Measurements from ENCODE around the gene BLOC1S3.

- TF ChIP-seq MAX (IDR thresholded peaks at IDR 0.05; ENCODE audit: low read depth, low read length): no peak
- TF ChIP-seq POLR2A (IDR thresholded peaks at IDR 0.05; ENCODE audit: extremely low read depth, insufficient read length): no peak
Observed at GRCh38 chr19:45150180-45150579, 28.4 kb upstream of the BLOC1S3 start.

All from NB4 (cell line).